HG02763 (cell line): Measurements from ENCODE around the gene FAAH.

Experiments used
- ATAC-seq: cut with Tn5 transposase; IDR thresholded peaks from one replicate; pipeline ENCODE4 v1.9.1; 2021; ENCODE audit warnings: mild to moderate bottlenecking, moderate library complexity; ENCODE audit not compliant: unreplicated experiment

The FAAH gene

GRCh38 chr1:46400421-46400820 lies 6.3 kb downstream of the FAAH start:
- no peak for ATAC-seq

- no peak for ATAC-seq
These were observed 7.2 kb downstream of the FAAH start for GRCh38 chr1:46401154-46401913.

GRCh38 chr1:46401964-46402626 lies 8.0 kb downstream of the FAAH start:
- no peak for ATAC-seq

- no peak for ATAC-seq
These were observed 9.8 kb downstream of the FAAH start for GRCh38 chr1:46403916-46404315.

GRCh38 chr1:46404482-46405196 lies 10.5 kb downstream of the FAAH start:
- no peak for ATAC-seq

GRCh38 chr1:46405197-46405555 lies 11.1 kb downstream of the FAAH start:
- ATAC-seq, result no peak

GRCh38 chr1:46405724-46406123 lies 11.6 kb downstream of the FAAH start:
- ATAC-seq, result no peak

GRCh38 chr1:46406881-46407608 lies 12.9 kb downstream of the FAAH start:
- no peak for ATAC-seq

- ATAC-seq, result no peak
These were observed 13.5 kb downstream of the FAAH start for GRCh38 chr1:46407636-46408035.

GRCh38 chr1:46408356-46409062 lies 14.4 kb downstream of the FAAH start:
- no peak for ATAC-seq

GRCh38 chr1:46409063-46409372 lies 14.9 kb downstream of the FAAH start:
- no peak for ATAC-seq

GRCh38 chr1:46410156-46411009 lies 16.3 kb downstream of the FAAH start:
- ATAC-seq, result no peak

- no peak for ATAC-seq
These were observed 16.9 kb downstream of the FAAH start for GRCh38 chr1:46411010-46411405.

- no peak for ATAC-seq
These were observed 17.7 kb downstream of the FAAH start for GRCh38 chr1:46411601-46412341.

GRCh38 chr1:46412893-46413595 lies 18.9 kb downstream of the FAAH start:
- ATAC-seq, result no peak

GRCh38 chr1:46413596-46413985 lies 19.5 kb downstream of the FAAH start:
- no peak for ATAC-seq

GRCh38 chr1:46415514-46415913 lies 21.4 kb downstream of the FAAH start:
- no peak for ATAC-seq

- ATAC-seq, result no peak
These were observed 24.9 kb downstream of the FAAH start for GRCh38 chr1:46418976-46419375.

- ATAC-seq, result no peak
These were observed 26.4 kb downstream of the FAAH start for GRCh38 chr1:46420533-46420915.
